ENCODE results near the gene HMCN2.

HMCN2 gene

GRCh38 chr9:130290291-130291181, 25.0 kb downstream of the HMCN2 start:
- no peak for DNase-seq

GRCh38 chr9:130291474-130291873, 25.9 kb downstream of the HMCN2 start:
- DNase-seq = no peak

- DNase-seq = no peak
These were observed 26.5 kb downstream of the HMCN2 start for GRCh38 chr9:130292106-130292505.

GRCh38 chr9:130294664-130295063, 29.1 kb downstream of the HMCN2 start:
- DNase-seq = no peak

- no peak for DNase-seq
These were observed 29.9 kb downstream of the HMCN2 start for GRCh38 chr9:130295431-130295830.

GRCh38 chr9:130295945-130296782, 30.6 kb downstream of the HMCN2 start:
- no peak for DNase-seq

GRCh38 chr9:130296783-130297055, 31.2 kb downstream of the HMCN2 start:
- DNase-seq = no peak

- DNase-seq = no peak
These were observed 31.8 kb downstream of the HMCN2 start for GRCh38 chr9:130297371-130297770.

- DNase-seq = peak; percentile 34
These were observed 33.2 kb downstream of the HMCN2 start for GRCh38 chr9:130298662-130299279.

- no peak for DNase-seq
These were observed 34.4 kb downstream of the HMCN2 start for GRCh38 chr9:130299785-130300615.

- no peak for DNase-seq
These were observed 35.2 kb downstream of the HMCN2 start for GRCh38 chr9:130300739-130301138.

- no peak for DNase-seq
These were observed 36.1 kb downstream of the HMCN2 start for GRCh38 chr9:130301483-130302286.

- no peak for DNase-seq
These were observed 37.4 kb downstream of the HMCN2 start for GRCh38 chr9:130302785-130303612.

- no peak for DNase-seq
These were observed 38.1 kb downstream of the HMCN2 start for GRCh38 chr9:130303613-130304055.

GRCh38 chr9:130304116-130304515, 38.6 kb downstream of the HMCN2 start:
- DNase-seq = no peak

- DNase-seq = no peak
These were observed 39.1 kb downstream of the HMCN2 start for GRCh38 chr9:130304643-130305042.

GRCh38 chr9:130305381-130305780, 39.8 kb downstream of the HMCN2 start:
- DNase-seq = no peak

- DNase-seq = no peak
These were observed 41.5 kb downstream of the HMCN2 start for GRCh38 chr9:130306823-130307666.

- DNase-seq = no peak
These were observed 42.0 kb downstream of the HMCN2 start for GRCh38 chr9:130307667-130307943.

- DNase-seq = no peak
These were observed 42.6 kb downstream of the HMCN2 start for GRCh38 chr9:130308081-130308571.

Measured in DMS53 (cell line).